HG03575 (cell line): Measurements from ENCODE around the gene FMN1.

Experiments
- ATAC-seq: cut with Tn5 transposase; IDR thresholded peaks from one replicate; pipeline ENCODE4 v1.9.1; 2021; ENCODE audit not compliant: unreplicated experiment, insufficient number of reproducible peaks, low FRiP score; ENCODE audit errors: extremely low read depth

FMN1 gene

GRCh38 chr15:33204087-33204486 is 9.6 kb upstream of the FMN1 start:
- no peak for ATAC-seq

- ATAC-seq, result peak; percentile 81
These were observed 7.1 kb upstream of the FMN1 start for GRCh38 chr15:33201491-33202231.

- ATAC-seq, result no peak
These were observed 6.4 kb upstream of the FMN1 start for GRCh38 chr15:33200903-33201302.

GRCh38 chr15:33200444-33200843 is 5.9 kb upstream of the FMN1 start:
- no peak for ATAC-seq

- no peak for ATAC-seq
These were observed 4.0 kb upstream of the FMN1 start for GRCh38 chr15:33198541-33198940.

- no peak for ATAC-seq
These were observed 3.1 kb upstream of the FMN1 start for GRCh38 chr15:33197636-33198035.

GRCh38 chr15:33194237-33194636 is 277 bp downstream of the FMN1 start:
- ATAC-seq, result no peak

GRCh38 chr15:33191591-33191990 is 2.9 kb downstream of the FMN1 start:
- ATAC-seq, result no peak

GRCh38 chr15:33190539-33190938 is 4.0 kb downstream of the FMN1 start:
- ATAC-seq, result no peak

GRCh38 chr15:33188641-33189257 is 5.8 kb downstream of the FMN1 start:
- ATAC-seq, result no peak

GRCh38 chr15:33188159-33188558 is 6.4 kb downstream of the FMN1 start:
- no peak for ATAC-seq

GRCh38 chr15:33183334-33183733 is 11.2 kb downstream of the FMN1 start:
- no peak for ATAC-seq

GRCh38 chr15:33182926-33183325 is 11.6 kb downstream of the FMN1 start:
- no peak for ATAC-seq

GRCh38 chr15:33182278-33182905 is 12.1 kb downstream of the FMN1 start:
- ATAC-seq, result no peak

GRCh38 chr15:33179874-33180273 is 14.6 kb downstream of the FMN1 start:
- ATAC-seq, result no peak

GRCh38 chr15:33171202-33171601 is 23.3 kb downstream of the FMN1 start:
- ATAC-seq, result no peak

- ATAC-seq, result no peak
These were observed 24.9 kb downstream of the FMN1 start for GRCh38 chr15:33169625-33170024.

GRCh38 chr15:33168444-33168843 is 26.1 kb downstream of the FMN1 start:
- ATAC-seq, result no peak

- ATAC-seq, result no peak
These were observed 30.7 kb downstream of the FMN1 start for GRCh38 chr15:33163816-33164215.

GRCh38 chr15:33161209-33161608 is 33.3 kb downstream of the FMN1 start:
- ATAC-seq, result no peak
